Embryonic facial prominence (tissue), 1 donor: ENCODE results near the gene ZBTB14.

Experiments used
- DNase-seq: peaks from one replicate; pipeline ENCODE4 v3.0.0-alpha.2; 2016; ENCODE audit errors: extremely low spot score

Gene ZBTB14

DNA sequence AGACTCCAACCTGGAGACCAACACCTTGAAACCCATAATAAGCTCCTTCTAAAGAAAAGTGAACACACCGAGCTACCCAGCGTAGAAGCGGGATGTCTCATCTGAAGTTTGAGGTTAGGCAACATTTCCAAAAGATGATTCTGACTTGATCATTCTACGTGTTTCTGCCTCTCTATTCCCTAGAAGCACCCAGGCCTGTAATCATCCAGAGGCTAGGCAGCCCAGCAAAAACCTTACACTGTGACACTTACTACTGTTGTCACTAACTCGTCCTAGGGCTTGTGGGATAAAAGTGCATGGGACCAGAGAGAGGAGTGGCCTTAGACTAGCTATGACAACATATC is 1.4 kb downstream of the ZBTB14 start:
- no peak for DNase-seq

GRCh38 chr18:5288517-5288935 is 7.0 kb downstream of the ZBTB14 start:
- DNase-seq = no peak

- DNase-seq = no peak
Measured at GRCh38 chr18:5287854-5288253, 7.7 kb downstream of the ZBTB14 start.

GRCh38 chr18:5286525-5286924 is 9.0 kb downstream of the ZBTB14 start:
- no peak for DNase-seq

DNA sequence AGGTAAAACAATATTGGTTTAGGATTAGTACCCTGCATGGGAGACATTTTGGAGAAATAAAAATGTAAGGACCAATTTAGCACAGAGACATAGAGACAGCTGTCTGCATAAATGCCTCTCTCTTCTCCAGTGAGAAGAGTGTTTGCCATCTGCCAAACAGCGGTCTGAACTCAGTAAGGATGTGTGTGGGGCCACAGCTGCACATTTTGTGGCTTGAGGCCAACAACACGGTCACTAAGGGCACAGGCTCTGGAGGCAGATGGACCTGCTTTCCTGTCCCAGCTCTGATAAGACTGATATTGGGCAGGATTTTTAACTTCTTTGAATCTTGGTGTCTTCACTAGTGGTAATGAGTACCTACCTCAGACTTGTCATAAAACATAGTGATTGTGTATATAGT is 10.2 kb downstream of the ZBTB14 start:
- no peak for DNase-seq

GRCh38 chr18:5284808-5285207 is 10.7 kb downstream of the ZBTB14 start:
- no peak for DNase-seq

GRCh38 chr18:5282770-5283169 is 12.8 kb downstream of the ZBTB14 start:
- DNase-seq = no peak

DNA sequence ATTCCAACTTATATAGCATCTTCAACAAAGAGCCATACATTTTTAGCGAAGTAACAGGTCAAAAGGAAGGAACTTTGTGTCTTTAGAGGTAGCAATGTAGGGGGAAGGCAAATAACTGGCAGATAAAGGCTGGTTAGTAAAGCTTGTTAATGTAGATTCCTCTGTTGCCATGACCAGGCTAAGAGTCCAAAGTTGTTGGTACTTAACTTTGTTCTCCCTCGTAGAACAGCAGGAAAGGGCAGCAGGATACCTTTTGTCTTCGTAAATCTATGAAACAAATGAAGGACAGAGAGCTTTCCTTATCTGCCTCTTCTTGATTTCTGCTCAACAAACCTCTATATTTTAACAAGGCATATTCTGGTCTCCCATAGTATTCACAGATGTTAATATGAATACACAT is 18.6 kb downstream of the ZBTB14 start:
- no peak for DNase-seq

DNA sequence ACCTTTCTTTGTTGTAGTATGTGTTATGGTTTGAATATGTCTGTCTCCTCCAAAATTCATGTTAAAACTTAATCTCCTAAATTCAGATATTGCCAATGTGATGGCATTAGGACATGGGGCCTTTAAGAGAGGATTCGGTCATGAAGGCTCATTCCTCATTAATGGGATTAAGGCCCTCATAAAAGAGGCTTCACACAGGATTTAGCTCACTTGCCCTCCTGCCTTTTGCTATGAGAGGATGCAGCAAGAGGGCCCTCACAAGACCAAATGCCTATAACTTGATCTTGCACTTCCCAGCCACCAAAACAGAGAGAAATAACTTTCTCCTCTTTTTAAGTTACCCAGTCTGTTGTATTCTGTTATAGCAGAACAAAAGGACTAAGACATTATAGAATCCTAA is 19.7 kb downstream of the ZBTB14 start:
- DNase-seq = no peak

- DNase-seq = no peak
Measured at GRCh38 chr18:5268874-5269273, 26.7 kb downstream of the ZBTB14 start.

GRCh38 chr18:5266721-5267120 is 28.8 kb downstream of the ZBTB14 start:
- no peak for DNase-seq

- no peak for DNase-seq
Measured at GRCh38 chr18:5253910-5254309, 41.6 kb downstream of the ZBTB14 start.

DNA sequence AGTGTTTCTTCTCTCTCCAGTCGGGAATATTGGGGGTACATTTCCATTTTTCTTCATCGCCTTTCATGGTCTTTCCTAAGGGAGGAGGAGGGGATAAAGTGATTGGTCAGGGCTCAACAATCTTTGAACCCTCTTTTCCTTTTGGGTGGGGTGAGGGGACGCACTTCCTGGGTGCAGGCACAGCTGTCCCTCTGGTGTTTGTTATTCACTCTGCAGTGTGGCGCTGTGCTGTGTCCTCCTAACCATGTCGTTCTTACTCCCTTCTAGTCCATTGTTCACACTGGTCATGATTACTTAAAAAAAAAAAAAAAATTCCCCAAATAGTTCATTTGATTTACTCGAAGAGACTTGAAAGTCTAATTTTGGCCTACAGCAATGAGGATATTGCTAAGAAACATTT is 44.4 kb downstream of the ZBTB14 start:
- DNase-seq = no peak

GRCh38 chr18:5250603-5251002 is 44.9 kb downstream of the ZBTB14 start:
- DNase-seq = no peak

- DNase-seq = no peak
Measured at GRCh38 chr18:5244941-5245340, 50.6 kb downstream of the ZBTB14 start.

- DNase-seq = no peak
Measured at GRCh38 chr18:5239447-5239846, 56.1 kb downstream of the ZBTB14 start.
